Dermis microvascular lymphatic vessel endothelial cell (primary cell): ENCODE measurements around the gene NMNAT3. TPM values are rescaled to one million over a fixed set of nuclear protein-coding genes. Genes with fewer than 3 reads are reported as not detected.

Experiments
- DNase-seq, 2 donors: peaks; one replicate each; pipeline versions ENCODE4 v3.0.0 to v3.0.0-alpha.2; 2010; ENCODE audit warnings: low read depth in 2 of 2
- total RNA-seq: library from RNA; depleted of rRNA; stranded (reverse); fragments of >200 nt; gene quantifications from 2 replicates; pipeline ENCODE4 v1.2.1, GENCODE V29; 2014

NMNAT3 gene
- total RNA-seq, 1 donor from 2014 or later, result 0.77 TPM

DNA sequence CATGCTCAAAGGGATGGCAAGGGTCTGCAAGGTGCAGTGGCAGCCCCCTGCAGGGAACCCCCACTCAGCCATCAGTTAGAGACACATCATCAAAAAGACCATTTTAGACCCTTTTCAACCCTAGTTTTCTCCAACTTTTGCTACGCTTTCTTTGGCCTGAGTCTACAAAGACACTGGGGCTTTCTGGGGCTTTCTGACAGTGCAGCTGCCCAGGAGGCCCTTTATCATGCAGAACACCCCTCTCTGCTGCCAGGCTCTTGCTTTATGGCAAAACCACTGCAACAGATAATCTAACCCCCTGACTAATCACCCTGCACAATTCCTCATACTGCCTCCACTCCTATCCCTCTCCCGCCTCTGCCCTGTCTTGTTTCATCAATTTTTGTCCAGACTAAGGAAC, 2.4 kb downstream of the NMNAT3 start:
- DNase-seq, result no peak

DNA sequence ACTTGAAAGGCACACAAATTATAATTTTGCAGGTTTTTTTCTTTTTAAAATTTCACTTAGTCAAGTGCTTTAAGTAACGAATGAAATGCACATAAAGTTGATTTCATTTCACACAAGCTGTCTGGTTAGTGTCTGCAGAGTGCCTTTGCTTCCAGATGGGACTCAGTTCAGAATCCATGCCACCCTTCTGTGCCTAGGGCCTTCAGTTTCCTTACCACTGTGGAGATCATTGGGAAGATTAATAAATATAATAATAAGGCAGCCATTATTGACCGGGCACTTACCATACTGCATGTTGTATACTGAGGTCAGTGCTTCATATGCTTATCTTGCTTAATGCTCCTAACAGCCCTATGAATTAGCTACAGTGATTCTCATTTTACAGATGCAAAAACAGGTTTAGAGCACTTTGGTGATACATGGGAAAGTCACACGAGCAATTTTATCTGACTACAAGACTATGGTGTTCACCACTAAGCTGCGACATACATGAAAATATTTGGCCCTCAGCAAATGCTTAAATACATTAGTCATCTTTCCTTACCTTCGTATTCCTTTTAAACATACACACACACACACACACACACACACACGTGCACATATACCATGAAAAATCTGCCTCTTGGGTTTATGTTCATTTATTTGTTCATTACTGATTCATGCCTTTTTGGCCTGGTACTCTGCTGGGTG, 3.1 kb downstream of the NMNAT3 start:
- DNase-seq, result no peak

DNA sequence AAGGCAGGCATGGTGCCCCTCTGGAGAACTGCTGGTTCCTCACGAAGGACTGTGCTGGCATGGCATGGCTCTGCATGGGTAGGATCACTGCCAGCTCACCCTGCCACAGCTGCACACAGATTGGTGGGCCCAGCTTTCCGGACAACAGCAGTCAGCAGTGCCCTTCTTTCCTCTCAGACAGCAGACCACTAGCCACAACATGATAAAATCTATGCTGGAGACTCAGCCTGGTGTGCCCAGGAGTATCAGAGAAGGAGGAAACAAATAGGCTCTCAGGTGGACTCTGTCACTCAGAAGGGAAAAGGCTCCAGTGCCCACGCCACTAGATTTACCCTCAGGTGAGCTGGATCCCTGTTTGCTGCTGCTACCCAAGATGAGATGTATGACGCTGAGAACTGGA, 4.9 kb downstream of the NMNAT3 start:
- no peak for DNase-seq

DNA sequence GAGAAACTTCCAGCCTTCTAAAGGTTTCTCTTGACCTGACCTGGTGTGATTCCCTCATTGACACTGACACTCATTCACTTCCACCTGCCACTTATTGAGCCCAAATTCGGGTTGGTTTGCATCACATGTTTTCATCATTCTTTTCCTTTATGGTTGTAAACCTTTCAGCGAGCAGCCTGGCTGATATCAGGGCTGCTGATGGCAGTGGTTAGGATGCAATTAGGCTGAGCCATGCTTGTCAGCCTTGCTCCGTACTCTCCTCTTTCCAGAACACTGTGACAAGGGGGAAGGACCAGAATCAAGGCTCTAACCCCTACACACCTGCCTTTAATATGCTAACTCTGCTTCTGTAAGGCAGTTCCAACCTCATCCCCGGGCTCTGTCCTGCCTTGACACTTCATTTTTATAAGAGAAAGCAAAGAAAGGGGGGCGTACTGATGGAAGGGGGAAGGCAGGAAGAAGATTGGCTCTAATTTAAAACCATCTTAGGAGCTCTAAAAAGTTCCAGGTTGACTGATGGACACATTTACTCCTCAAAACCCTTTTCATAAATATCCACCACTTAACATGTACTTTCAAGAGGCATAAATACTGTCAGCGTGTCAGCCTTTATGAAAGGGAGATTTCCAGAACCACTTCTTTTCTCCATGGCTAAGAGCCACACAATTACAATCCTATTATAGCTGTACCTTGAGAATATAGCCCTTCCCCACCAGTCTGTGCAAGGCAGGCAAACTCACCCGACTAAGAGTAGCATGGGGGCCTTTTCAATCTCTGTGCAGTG, 5.7 kb downstream of the NMNAT3 start:
- DNase-seq, result no peak

DNA sequence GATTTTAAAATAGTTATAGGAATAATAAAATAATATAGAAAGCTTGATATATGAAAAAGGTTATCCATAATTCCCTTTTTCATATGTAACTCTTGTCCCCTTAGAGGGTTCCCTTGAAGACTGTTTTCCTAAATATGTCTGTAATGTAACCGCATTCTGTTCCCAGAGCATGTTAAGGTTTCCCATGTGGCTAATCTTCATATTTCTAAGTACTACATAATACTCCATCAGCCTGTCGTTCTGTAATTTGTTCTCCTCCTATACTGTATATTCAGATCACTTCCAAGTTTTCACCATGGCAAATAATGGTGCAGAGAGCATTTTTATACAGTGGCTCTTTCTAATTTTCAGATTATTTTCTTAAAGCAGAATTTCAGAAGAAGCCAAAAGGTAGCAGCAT, 6.7 kb downstream of the NMNAT3 start:
- no peak for DNase-seq

DNA sequence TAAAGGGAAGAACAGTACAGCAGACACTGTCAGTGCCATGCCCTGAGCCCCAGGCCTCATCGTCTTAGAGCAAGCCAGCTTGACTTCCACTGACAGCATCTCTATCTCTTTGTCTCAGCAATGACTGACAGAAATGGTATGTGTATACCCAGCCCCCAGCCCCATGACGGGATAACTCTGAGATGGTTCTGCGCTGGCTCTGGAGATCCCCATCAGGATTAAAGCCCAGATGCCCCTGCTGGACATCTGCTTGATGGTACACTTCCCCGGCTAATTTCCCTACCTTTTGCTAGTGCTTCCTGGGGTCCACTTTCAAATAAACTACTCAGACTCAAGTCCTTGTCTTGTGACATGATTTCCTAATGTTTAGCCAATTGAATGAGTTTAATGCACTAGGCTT, 7.6 kb downstream of the NMNAT3 start:
- DNase-seq, result no peak

DNA sequence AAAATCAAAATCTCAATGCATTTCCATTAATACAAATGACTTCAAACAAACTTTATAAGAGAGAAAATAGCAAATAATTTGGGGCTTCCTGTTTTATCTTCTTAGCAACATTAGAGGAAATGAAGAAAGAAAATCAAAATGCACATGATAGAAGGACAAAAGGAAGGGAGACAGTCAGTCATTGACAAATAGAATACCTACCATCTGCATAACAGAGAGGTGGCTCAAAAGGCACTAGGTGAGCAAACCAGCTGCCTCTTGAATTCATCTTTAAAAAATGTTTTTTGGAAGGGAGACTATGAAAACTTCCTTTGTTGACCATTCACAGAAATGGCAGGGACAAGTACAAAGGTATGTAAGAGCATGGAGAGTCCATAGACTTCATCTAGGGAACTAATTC, 9.4 kb downstream of the NMNAT3 start:
- no peak for DNase-seq

DNA sequence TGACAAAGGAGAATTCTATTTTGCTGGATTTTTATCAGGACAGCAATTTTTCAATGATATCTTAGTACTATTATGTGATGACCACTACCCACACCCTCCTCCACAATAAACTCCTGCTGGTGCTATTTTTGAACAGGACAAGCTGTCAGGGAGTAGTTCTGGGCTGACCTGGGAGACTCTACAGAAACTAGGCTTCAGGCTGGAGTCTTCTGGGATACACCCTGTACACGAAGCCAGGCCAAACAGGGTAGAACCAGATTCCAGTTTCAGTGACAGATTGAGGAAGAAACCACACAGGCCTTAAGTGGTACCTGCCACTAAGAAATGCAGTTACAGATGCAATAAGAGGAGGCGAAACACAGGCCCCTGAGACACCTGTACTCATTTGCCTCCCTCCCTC, 12.8 kb downstream of the NMNAT3 start:
- DNase-seq, result no peak

DNA sequence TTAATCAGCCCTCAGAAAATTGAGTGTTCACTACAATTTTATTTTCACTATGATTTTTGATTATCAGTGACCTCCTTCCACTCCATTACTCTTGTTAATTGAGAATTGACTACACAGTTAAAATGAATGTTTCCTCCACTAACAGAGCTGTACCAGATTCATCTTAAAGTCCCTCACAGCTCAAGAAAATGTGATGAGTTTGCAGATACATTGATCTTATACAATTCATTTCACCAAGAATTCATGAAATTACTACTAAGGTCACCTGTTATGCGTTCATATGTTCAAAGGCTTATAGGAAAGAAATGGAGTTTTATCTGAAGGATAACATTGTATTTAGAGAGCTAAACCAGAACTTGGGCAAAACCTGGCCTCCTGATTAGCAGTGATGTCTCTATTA, 17.5 kb downstream of the NMNAT3 start:
- no peak for DNase-seq

DNA sequence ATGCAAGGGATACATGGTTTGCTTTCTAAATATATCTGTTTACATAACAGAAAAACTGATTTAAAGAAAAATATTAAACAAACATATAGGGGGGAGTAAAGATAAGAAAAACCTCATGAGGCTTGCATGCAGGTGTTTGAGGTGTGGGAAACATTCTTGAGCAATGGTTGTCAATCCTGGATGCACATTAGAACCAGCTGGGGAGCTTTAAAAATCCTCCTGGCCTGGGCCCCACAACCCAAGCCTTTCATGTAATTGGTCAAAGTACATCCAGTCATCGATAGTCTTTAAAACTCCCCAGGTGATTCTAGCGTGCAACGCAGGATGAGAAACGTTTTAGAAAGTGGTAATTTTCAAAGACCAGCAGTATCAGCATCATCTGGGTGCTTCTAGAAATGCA, 18.3 kb downstream of the NMNAT3 start:
- DNase-seq, result no peak

DNA sequence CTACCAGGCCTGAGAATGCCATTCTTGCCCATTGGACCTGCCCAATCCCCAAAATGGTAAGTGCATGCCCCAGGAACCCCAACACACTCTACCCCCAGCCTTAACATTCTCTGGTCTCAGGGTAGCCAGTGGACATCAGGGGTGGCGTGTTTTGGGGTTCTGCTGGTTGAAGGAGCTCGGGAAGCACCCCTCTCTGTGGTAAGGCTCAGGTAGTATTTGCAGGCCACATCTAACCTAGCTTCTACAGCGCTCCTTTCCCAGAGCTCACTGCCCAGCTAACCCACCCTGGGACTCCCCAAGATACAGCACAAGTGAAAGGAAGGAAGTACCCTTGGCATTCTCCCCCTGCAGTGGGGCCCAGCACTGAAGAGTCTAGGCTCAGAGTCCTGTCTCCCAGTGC, 19.8 kb downstream of the NMNAT3 start:
- no peak for DNase-seq

DNA sequence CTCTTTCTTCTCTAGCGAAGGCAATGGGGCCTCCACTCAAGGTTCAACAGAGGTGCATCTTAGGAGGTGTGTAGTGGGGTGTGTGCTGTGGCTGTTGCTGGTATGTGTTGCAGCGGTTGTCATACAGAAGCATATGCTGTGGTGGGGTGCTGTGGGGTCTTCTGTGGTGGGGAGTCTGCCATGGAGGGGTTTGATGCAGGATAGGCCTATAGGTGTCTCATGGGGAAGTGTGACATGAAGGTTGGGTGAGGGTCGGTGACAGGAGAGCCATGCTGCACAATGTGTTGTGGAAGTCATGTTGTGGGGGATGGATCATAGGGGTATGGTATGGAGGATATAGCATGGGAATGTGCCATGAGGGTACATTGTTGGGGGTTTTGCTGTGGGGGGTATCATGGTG, 20.3 kb downstream of the NMNAT3 start:
- DNase-seq, result no peak

DNA sequence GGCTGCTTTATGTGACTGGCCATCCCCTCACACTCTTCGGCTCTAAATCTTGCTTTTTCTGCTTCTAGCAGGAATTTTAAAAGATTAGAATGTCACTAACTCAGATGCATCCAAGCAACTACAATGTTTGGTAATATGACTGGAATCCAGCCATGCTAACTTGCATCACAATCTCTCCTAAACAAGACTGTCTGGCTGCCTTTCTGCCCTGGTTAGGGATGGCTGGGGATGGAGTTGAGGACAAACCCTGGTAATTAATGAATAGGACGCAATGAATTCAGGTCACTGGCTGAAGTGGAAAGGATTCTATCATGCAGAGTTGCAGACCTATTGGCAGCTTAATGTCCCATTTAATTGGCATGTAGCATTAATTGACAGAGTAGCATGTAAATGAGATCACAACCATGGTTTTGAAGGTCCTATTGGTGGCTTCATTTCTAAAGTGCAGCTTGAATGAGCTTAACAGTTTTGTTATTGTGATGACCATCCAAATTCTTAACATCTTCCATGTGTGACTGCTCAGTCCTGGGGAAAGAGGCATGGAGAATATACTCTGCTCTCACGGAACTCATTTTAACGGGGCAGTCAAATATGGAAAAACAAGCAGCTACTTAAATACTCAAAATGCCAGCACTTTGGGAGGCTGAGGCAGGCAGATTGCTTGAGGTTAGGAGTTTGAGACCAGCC, 21.7 kb downstream of the NMNAT3 start:
- DNase-seq, result no peak

DNA sequence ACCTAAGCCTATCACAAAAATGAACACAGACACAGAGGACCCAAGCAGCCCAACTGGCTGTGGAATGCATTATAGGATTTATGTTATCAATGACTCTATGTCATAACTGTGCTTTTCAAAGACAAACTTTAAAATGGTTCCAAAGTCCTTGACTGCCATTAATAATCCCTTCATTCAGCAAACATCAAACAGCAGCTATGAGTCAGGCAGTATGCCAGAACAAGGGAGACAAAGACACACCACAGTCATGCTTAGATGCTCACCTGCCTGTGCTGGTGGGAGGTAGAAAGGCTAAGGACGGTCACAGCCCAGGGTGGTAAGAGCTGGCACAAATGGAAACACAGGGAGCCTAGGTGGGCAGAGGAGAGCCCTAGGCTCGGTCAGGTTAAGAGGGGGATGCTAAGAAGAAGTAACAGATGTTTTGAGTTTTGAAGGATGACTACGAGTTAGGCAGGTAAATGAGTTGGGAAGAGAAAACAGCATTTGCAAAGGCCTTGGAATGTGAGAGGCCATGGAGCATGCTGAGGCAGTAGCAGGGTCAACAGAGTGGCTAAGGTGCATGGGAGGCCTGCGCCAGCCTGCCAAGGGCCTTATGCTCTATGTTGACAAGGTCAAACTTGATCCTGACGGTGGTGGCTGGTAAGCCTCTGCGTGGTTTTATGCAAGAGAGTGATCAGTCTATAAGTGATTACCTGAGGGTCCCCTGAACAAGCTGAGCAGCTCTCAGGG, 23.0 kb downstream of the NMNAT3 start:
- no peak for DNase-seq

DNA sequence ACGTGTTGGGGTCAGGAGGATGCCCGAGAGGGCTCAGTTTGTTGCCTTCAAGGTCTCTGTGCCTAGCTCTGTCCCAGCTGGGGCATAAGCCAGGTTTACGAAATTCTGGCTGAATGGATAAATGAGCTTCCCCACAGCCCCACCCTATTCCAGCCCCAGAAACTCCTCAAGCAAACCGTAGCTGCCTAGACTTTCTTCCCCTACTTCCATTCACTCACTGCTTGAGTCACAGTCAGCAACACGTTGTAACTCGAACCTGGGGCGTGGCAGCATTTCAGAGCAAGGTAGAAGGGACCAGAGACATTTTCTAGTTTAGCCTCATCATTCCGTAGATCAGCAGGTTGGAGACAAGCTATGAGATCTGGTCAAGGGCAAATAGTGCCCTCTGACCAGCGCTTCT, 24.2 kb downstream of the NMNAT3 start:
- no peak for DNase-seq

DNA sequence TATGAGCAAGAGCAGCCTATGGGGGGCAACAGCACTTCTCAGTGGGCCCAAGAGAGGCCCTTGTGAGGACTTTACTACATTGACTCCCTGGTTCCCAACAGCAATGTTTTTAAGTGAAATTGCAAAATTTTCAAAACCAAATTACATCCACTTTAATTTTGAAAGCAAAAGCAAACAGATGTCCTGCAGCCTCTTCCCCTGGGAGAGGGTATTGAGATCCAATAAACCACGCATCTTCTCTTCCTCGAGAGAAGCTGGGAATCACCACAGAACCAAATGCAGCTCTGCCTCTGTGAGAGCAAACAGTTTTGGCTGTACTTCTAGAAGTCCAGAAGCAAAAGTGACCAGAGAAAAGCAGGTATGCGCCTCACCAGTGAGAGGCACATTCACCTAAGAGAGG, 25.2 kb downstream of the NMNAT3 start:
- no peak for DNase-seq

DNA sequence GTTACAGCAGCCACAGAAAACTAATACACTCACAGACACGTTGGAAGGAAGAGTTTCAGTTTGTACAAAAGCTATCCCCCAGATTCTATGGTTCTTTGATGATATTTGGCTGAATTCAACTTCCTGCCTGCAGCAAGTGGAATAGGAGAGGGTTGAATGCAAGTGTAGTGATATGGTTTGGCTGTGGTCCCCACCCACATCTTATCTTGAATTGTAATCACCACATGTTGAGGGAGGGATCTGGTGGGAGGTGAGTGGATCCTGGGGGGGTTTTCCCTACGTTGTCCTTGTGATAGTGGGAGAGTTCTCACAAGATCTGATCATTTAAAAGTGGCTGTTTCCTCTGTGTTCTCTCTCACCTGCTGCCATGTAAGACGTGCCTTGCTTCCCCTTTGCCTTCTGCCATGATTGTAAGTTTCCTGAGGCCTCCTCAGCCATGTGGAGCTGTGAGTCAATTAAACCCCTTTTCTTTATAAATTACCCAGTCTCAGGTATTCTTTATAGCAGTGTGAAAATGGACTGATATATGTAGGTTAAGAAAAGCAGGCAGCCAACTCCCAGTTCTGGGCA, 29.8 kb downstream of the NMNAT3 start:
- no peak for DNase-seq

DNA sequence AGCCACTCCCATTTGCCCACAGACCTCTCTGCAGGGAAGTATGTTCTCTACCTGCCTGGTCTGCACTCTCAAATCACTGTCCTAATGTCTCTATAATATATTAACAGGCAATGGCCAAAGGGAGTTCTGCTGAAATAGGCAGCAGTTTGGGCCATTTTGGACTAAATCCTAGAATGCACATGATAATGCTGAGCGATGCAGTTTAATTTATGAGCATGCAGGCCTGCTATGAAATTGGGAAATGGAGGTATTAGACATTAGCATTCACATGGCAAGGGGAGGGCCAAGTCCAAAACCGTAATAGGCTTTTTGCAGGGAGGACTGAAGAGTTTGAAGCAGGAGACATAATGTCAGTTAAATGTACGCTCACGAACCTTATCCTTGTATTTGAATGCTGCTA, 31.3 kb downstream of the NMNAT3 start:
- no peak for DNase-seq

DNA sequence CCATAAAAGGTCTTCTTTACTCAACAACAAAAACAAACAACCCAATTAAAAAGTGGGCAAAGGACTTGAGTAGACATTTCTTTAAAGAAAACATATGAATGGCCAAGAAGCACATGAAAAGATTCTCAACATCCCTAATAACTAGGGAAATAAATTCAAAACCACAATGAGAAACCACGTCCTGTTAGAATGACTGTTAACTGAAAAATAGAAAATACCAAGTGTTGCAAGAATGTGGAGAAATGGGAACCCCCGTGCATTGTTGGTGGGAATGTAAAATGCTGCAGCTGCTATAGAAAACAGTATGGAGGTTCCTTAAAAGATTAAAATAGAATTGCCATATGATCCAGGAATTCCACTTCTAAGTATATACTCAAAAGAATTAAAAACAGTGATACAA, 34.8 kb downstream of the NMNAT3 start:
- no peak for DNase-seq

DNA sequence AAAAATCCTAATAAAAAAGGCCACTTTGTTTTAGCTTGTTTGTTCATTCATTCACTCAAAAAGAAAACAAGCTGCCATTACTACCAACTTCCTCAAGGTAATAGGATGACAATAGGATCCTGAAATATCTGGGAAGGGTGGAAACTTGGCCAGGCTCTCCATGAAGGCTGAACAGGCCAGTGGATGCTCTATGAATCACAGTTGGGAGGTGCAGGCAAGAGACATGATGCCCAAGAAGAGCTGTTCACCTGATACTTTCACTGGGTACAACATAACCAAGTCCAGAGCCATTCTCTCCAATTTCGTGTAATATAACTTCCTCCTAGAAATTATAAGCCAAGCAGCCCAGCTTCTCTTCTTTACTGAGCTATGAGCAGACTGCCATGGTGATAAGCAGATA, 37.3 kb downstream of the NMNAT3 start:
- no peak for DNase-seq

DNA sequence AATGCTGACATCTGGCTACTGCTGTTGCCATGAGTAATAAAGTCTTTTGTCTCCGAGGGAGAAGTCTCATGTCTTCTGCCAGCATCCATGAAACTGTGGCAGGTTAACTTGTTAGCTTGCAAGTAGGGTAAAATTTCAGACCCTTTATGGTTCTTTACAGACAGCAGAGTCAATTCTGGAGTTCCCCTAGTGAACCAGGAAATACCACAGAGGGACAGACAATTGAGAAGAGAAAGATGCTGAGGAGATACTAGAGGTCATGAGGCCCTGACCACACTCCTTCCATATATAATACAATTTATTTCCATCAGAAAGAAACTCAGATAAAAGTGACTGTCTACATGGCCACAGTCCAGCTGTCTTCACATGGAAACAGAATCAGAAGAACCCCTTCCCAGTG, 38.1 kb downstream of the NMNAT3 start:
- no peak for DNase-seq

DNA sequence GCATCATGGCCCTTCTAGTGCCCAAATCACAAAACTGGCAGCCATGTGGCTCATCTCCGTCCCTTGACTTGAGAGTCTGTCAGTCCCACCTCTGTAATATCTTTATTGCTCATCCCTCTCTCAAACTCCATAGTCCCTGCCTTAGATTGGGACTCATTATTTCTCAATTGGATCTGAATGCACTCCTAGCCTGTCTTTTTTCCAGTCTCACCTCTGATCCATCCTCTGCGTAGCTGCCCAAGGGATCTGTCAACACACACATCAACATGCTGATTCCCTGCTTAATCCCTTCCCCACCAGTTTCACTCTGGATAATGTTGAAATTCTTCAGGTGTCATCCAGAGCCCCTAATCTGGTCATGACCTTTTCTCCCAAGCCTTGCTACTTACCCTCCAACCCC, 39.3 kb downstream of the NMNAT3 start:
- no peak for DNase-seq
